Osteoblast (primary cell): ENCODE results near the gene CHRNA5. TPM values are rescaled to one million over a fixed set of nuclear protein-coding genes. Genes with fewer than 3 reads are reported as not detected.

ENCODE experiments used
- DNase-seq: peaks from one replicate; pipeline ENCODE4 v3.0.0; 2011; ENCODE audit warnings: low spot score, mixed read lengths; ENCODE audit not compliant: insufficient read length; ENCODE audit errors: missing footprints
- H2AFZ ChIP-seq: 2 replicates; pipeline ENCODE4 v1.6.0; 2011; ENCODE audit warnings: mild to moderate bottlenecking, low read length
- H3K27ac ChIP-seq: 2 replicates; pipeline ENCODE4 v1.5.1; 2011; ENCODE audit warnings: mild to moderate bottlenecking, low read depth, low read length, moderate library complexity
- H3K27me3 ChIP-seq: 2 replicates; pipeline ENCODE4 v1.6.0; 2012; ENCODE audit warnings: mild to moderate bottlenecking, control low read depth, inconsistent platforms, low read length, moderate library complexity; ENCODE audit not compliant: insufficient read depth
- H3K36me3 ChIP-seq: 2 replicates; pipeline ENCODE4 v1.5.1; 2011; ENCODE audit warnings: mild to moderate bottlenecking, low read length, control low read depth, moderate library complexity; ENCODE audit not compliant: insufficient read depth
- H3K4me1 ChIP-seq: 2 replicates; pipeline ENCODE4 v1.5.1; 2011; ENCODE audit warnings: mild to moderate bottlenecking, low read length, control low read depth, moderate library complexity; ENCODE audit not compliant: insufficient read depth
- H3K4me2 ChIP-seq: 2 replicates; pipeline ENCODE4 v1.6.0; 2011; ENCODE audit warnings: mild to moderate bottlenecking, low read length; ENCODE audit not compliant: insufficient read depth
- H3K4me3 ChIP-seq: fragments of 200-600 bp; sonication (generic); 3 replicates; pipeline ENCODE4 v1.5.1; 2012; ENCODE audit warnings: mild to moderate bottlenecking, low read length, inconsistent platforms; ENCODE audit not compliant: insufficient read depth
- H3K79me2 ChIP-seq: 2 replicates; pipeline ENCODE4 v1.6.0; 2012; ENCODE audit warnings: mild to moderate bottlenecking, low read length, control low read depth, inconsistent platforms; ENCODE audit not compliant: insufficient read depth
- H3K9me3 ChIP-seq: 2 replicates; pipeline ENCODE4 v1.5.1; 2011; ENCODE audit warnings: low read depth, low read length, control low read depth
- H4K20me1 ChIP-seq: 2 replicates; pipeline ENCODE4 v1.6.0; 2012; ENCODE audit warnings: mild to moderate bottlenecking, low read length, control low read depth; ENCODE audit not compliant: insufficient read depth
- total RNA-seq: library from RNA; depleted of rRNA; stranded (reverse); fragments of >200 nt; gene quantifications from 2 replicates; pipeline ENCODE4 v1.2.3, GENCODE V29; 2012
- TF ChIP-seq, protein P1 (sequence below): IDR thresholded peaks from 2 replicates; pipeline ENCODE4 v1.5.1; 2011; ENCODE audit warnings: mild to moderate bottlenecking, low read depth, low read length, moderate library complexity; ENCODE audit errors: extremely low read depth

The CHRNA5 gene
- total RNA-seq, 1 donor: 0.36 TPM

GRCh38 chr15:78573416-78573815 lies 8.1 kb downstream of the CHRNA5 start:
- H3K9me3 ChIP-seq: no peaks in the 10 kb centered on the region
- no peak overlapping the region for H3K4me2 ChIP-seq
- H3K79me2 ChIP-seq: no peaks in the 10 kb centered on the region
- TF ChIP-seq, protein P1, sequence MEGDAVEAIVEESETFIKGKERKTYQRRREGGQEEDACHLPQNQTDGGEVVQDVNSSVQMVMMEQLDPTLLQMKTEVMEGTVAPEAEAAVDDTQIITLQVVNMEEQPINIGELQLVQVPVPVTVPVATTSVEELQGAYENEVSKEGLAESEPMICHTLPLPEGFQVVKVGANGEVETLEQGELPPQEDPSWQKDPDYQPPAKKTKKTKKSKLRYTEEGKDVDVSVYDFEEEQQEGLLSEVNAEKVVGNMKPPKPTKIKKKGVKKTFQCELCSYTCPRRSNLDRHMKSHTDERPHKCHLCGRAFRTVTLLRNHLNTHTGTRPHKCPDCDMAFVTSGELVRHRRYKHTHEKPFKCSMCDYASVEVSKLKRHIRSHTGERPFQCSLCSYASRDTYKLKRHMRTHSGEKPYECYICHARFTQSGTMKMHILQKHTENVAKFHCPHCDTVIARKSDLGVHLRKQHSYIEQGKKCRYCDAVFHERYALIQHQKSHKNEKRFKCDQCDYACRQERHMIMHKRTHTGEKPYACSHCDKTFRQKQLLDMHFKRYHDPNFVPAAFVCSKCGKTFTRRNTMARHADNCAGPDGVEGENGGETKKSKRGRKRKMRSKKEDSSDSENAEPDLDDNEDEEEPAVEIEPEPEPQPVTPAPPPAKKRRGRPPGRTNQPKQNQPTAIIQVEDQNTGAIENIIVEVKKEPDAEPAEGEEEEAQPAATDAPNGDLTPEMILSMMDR: no peak
- H4K20me1 ChIP-seq: no peaks in the 10 kb centered on the region
- H3K4me3 ChIP-seq: no peak overlapping the region
- DNase-seq: no peak
- H2AFZ ChIP-seq: no peak overlapping the region
- no peaks in the 10 kb centered on the region for H3K36me3 ChIP-seq
- H3K4me1 ChIP-seq: no peaks in the 10 kb centered on the region
- H3K27me3 ChIP-seq: peaks cover 5% of the 10 kb centered on the region
- H3K27ac ChIP-seq: no peak overlapping the region

GRCh38 chr15:78574944-78575343 lies 9.6 kb downstream of the CHRNA5 start:
- no peaks in the 10 kb centered on the region for H3K4me1 ChIP-seq
- no peak overlapping the region for H3K4me3 ChIP-seq
- H3K79me2 ChIP-seq: no peaks in the 10 kb centered on the region
- H2AFZ ChIP-seq: no peak overlapping the region
- H3K4me2 ChIP-seq: no peak overlapping the region
- H4K20me1 ChIP-seq: no peaks in the 10 kb centered on the region
- H3K36me3 ChIP-seq: no peaks in the 10 kb centered on the region
- peaks cover 3% of the 10 kb centered on the region for H3K27me3 ChIP-seq
- H3K27ac ChIP-seq: no peak overlapping the region
- no peaks in the 10 kb centered on the region for H3K9me3 ChIP-seq
- TF ChIP-seq, protein P1: no peak
- no peak for DNase-seq

DNA sequence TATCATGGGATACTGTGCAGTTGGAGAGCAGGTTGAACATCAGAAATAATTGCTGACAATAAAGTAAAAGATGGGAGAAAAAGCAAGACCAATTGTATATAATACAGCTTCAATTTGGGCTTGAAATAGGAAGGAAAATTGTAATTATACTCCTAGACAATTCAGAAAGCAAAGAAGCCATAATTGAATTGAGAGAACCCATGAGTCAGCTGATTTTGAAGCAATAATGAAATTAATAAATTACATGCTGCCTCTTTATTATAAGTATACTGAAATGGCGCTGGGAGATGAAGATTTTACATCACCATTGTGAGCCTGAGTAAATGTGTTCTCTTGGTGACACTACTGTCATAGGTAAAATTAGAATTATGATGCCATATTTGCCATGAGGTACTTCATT lies 32.3 kb downstream of the CHRNA5 start:
- Histone ChIP-seq H3K4me2 (no peak overlapping the region), H3K4me1 (no peaks in the 10 kb centered on the region), H2AFZ (no peak overlapping the region), H3K79me2 (no peaks in the 10 kb centered on the region), H3K4me3 (no peak overlapping the region), H3K9me3 (no peaks in the 10 kb centered on the region), H3K27me3 (no peaks in the 10 kb centered on the region), H4K20me1 (no peaks in the 10 kb centered on the region), H3K27ac (no peak overlapping the region), H3K36me3 (no peaks in the 10 kb centered on the region)
- no peak for DNase-seq
- TF ChIP-seq, protein P1: no peak

GRCh38 chr15:78598348-78598747 lies 33.0 kb downstream of the CHRNA5 start:
- Histone ChIP-seq H3K4me2 (no peak overlapping the region), H2AFZ (no peak overlapping the region), H3K27ac (no peak overlapping the region), H3K4me3 (no peak overlapping the region), H4K20me1 (no peaks in the 10 kb centered on the region), H3K36me3 (no peaks in the 10 kb centered on the region), H3K27me3 (no peaks in the 10 kb centered on the region), H3K79me2 (no peaks in the 10 kb centered on the region), H3K9me3 (no peaks in the 10 kb centered on the region), H3K4me1 (no peaks in the 10 kb centered on the region)
- no peak for DNase-seq
- TF ChIP-seq, protein P1: no peak
